C4-2B (cell line): ENCODE results near the gene ASXL1.

Source experiments
- H3K27ac ChIP-seq: fragments of 450-650 bp; 2 replicates; pipeline ENCODE4 v1.5.1; 2017
- ZFX ChIP-seq: fragments of 450-650 bp; IDR thresholded peaks from 2 replicates; pipeline ENCODE4 v1.6.1; 2017
- TF ChIP-seq, protein P1 (sequence below): fragments of 450-650 bp; conservative IDR thresholded peaks from 2 replicates; pipeline ENCODE4 v1.5.1; 2017; ENCODE audit warnings: mild to moderate bottlenecking

The ASXL1 gene

DNA sequence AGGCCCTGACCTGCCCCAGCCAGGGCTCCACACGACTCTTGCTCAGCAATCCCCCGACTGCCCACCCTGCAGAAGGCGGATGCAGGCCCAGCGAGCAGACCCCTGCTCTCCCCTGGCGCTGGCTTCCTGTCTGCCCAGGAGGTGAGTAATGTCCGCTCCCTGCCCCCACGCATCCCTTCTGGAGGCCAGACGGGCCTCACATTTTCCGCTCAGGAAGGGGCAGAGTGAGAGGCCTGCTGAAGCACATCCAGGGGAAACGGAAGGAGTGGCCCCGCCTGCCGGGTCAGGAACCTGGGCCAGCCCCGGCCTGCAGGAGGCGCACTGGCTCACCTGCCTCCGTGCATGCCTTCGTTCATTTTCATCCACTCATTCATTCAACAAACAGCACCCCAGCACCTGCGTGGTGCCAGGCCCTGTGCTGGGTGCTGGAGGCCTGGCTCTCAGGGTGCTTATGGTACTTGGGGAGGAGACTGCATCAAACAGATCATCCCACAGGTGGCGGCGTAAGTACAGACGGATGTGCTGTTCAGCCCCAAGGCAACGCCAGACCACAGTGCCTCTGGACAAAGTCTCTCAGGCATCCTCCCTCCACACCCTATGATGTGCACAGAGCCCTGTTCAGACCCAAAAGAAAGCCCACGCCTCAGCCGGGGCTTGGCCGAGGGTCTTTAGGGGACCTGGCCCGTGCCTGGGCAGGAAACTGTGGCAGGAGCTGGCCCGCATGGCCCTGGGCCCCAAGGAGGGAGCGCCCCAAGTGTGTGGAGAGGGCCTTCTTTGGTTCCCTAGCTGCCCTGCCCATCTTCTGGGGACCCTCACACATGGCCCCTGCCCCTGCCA lies 112.1 kb downstream of the ASXL1 start:
- H3K27ac ChIP-seq = no peak overlapping the region
- TF ChIP-seq ZFX = no peak
- TF ChIP-seq, protein P1, sequence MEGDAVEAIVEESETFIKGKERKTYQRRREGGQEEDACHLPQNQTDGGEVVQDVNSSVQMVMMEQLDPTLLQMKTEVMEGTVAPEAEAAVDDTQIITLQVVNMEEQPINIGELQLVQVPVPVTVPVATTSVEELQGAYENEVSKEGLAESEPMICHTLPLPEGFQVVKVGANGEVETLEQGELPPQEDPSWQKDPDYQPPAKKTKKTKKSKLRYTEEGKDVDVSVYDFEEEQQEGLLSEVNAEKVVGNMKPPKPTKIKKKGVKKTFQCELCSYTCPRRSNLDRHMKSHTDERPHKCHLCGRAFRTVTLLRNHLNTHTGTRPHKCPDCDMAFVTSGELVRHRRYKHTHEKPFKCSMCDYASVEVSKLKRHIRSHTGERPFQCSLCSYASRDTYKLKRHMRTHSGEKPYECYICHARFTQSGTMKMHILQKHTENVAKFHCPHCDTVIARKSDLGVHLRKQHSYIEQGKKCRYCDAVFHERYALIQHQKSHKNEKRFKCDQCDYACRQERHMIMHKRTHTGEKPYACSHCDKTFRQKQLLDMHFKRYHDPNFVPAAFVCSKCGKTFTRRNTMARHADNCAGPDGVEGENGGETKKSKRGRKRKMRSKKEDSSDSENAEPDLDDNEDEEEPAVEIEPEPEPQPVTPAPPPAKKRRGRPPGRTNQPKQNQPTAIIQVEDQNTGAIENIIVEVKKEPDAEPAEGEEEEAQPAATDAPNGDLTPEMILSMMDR = no peak; the same call in 1 of the 2 replicates

DNA sequence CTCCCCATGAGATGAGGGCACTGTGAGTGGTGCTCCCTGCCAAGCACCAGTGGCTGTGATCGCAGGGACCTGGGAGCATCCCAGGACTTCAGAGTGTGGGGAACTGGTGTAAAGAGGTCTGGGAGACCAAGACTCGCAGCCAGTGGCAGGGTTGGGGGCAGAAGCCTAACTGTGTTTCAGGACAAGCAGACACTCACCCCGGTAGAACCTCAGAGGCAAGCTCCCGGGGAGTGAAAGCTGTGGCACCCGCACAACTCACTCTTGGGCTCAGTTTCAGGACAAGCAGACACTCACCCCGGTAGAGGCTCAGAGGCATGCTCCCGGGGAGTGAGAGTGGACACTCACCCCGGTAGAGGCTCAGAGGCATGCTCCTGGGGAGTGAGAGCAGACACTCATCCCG lies 112.8 kb downstream of the ASXL1 start:
- TF ChIP-seq ZFX = no peak
- TF ChIP-seq, protein P1 = no peak
- no peak overlapping the region for H3K27ac ChIP-seq

DNA sequence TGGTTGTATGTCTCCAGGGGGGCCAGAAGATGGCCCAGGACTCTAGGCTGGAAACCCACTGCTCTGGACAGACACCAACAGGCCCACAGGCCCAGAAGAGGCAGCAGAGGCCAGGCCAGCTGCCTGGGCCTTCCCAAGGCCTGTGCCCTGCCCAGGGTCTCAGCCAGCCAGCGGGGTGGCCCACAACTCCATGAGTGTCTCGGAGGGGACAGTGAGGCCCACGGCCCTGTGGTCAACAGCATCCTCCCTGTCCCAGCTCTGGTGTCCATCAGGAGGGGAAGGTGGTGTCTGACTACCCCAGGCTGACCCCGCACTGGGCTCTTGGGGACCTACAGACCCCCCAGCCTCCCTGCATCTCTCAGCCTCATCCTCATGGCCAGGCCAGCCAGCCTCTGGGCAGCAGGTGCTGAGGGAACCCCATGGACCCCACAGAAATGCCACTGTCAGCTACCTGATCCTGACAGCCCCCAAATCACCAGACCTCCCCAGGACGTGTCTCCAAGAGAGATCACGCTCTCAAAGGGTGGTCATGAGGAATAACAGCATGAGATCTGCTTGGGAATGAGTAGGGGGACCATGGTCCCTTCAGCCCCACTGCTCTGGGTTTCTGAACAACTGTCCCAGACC lies 114.6 kb downstream of the ASXL1 start:
- no peak for TF ChIP-seq ZFX
- TF ChIP-seq, protein P1 = no peak
- H3K27ac ChIP-seq = no peak overlapping the region

DNA sequence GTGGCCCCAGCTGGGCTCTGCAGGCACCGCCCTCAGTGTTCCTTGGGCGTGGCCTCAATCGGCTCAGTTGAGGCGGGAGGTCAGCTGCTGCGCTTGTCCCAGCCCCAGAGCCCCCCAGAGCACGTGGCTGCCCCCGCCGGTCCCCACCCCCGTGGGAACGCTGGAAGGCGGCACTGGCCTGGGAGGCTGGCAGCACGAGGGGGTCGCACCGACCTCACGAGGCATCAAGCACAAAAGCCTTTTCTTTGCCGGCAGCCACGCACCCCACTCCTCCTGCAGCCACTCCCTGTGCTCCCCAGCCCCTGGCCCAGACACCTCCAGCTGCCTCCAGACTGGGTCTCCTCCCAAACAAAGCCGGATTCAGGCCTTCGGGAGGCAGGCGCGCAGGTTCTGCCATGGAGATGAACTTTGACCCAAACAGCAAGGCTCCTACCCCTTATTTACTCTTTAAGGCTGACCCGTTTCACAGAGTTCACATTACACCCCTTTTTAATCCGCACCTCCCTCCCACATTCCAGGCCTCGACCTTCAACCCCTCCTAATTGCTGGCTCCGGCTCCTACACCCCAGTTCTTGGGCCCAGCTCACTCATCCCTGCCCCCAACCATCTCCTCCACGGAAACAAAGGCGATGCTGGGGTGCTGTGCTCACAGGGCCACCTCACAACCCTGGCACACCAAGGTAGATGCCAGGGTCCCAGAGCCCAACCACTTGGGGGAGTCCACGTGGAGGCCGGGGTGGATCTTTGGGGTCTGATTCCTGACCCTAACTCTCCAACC lies 115.3 kb downstream of the ASXL1 start:
- H3K27ac ChIP-seq = no peak overlapping the region
- no peak for TF ChIP-seq ZFX
- TF ChIP-seq, protein P1 = no peak

DNA sequence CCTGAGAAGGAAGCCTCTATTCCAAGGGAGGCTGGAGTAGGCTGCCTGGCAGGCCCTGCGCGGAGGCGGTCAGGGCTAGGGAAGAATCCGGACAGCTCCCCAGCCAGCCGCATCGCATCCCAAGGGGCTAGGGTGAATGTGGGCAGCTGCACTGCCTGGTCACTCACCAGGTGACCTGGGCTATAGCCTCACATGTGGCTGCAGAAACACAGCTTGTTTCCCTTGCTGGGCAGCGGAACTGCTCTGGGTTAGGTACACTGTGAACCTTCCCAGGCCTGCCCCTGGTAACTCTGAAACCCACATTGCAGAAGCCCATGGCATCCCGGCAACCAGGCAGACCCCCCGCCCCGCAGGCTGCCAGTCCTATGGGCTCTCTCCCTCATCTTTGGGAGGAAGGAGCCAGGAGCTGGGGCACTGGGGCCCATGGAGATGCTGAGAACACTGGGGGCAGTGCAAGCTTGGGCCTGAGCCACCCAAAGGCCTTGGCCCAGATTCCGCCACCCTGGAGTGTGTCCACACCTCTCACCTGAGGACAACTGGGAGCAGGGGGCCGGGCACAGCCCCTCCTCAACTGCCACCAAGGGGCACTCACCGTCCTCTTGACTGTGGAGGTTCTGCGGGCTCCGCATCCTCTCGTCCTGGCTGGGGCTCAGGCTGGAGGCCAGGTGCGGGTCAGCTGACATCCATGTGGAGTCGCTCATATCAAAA lies 116.0 kb downstream of the ASXL1 start:
- TF ChIP-seq, protein P1 = no peak

DNA sequence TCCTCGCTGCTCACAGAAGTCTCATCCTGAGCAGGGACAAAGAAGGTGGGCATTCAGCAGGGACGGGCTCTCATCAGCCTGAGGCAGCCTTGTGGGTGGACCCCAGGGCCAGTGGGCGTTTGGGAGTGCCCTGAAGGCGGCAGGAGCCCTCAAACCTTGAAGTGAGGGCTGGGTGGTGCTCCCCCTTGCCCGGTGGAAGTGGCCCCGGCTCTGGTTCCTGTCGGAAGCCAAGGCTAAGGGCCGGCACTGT lies 116.5 kb downstream of the ASXL1 start:
- no peak overlapping the region for H3K27ac ChIP-seq
- no peak for TF ChIP-seq ZFX
- TF ChIP-seq, protein P1 = no peak

More for the DNA sequence above, 116.0 kb downstream of the ASXL1 start:
- H3K27ac ChIP-seq = no peak overlapping the region
